ENCODE measurements around the gene SMURF2. TPM values are rescaled to one million over a fixed set of nuclear protein-coding genes. Genes with fewer than 3 reads are reported as not detected.

SMURF2 gene
- total RNA-seq, 1 donor from 2014 or later: 78.5 TPM

DNA sequence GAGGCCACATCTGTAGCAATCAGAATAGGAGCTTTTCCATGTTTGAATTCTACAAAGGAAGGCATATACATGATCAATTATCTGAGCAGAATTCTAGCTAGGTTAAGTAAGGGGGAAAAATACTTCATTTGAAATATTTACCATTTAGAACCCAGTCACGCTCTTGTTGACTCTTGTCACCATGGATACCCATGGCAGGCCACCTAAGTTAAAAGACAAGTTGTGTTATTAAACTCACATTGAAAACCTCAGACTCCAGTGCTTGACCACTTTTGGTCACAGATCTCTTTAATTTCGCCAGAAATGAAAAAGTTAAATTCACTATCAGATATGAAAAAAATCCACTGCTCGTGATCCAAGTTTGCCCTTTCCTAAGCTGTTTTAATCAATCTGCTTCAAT lies 160.1 kb downstream of the SMURF2 start:
- DNase-seq: no peak

DNA sequence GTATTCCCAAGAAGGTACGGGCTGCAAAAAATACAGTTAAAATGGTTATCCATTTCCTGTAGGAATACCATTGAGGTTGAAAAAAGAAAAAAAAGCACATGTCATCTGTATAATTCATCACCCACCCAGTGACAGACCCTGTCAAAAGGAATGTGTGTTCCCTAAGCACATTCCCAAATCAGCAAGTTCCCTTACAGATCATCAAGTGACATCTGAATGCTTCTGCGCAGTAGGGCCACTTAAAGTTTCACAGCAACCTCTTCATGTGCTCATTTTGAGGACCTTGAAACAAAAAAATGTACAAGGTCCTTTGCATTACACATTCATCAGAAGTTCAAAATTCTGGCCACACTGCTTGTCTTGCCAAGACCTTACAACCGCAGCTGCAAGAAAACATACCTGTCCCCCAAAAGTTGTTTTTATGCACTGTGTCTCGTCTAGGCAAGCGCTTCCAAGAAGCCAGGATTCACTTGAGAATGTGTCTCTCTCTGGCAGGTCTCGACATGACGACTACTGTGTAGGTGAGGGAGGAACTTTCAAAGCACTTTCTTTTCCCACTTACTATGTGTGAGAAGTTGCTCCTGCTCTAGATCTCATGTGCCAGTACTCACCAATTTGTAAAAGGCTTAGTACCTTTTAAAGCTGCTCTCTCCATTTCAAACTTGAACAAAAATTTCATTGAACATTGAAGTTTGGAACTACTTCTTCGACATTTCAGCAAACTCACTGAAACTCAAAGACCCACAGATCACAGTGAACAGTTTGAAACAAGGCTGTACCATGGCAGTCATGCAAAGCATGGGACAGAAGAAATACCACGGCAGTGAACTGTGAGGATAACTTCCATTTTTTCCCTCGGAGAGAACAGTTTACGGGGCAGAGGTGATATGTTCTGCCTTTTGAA lies 161.0 kb downstream of the SMURF2 start:
- no peak for DNase-seq

DNA sequence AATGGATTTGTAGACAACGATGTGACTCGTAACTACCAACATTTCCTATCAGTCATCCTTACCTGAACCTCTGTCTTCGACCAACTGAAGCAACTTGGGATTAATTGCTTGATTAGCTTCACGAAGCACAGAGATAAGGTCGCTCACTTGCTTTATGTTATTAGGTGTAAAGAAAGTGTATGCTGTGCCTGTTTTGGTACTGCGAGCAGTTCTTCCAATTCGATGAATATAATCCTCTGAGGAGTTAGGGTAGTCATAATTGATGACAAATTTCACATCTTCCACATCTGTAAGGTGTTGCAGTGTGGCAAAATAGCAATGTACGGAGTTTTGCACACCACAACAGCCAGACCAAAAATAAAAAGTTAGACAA lies 161.6 kb downstream of the SMURF2 start:
- no peak for DNase-seq

DNA sequence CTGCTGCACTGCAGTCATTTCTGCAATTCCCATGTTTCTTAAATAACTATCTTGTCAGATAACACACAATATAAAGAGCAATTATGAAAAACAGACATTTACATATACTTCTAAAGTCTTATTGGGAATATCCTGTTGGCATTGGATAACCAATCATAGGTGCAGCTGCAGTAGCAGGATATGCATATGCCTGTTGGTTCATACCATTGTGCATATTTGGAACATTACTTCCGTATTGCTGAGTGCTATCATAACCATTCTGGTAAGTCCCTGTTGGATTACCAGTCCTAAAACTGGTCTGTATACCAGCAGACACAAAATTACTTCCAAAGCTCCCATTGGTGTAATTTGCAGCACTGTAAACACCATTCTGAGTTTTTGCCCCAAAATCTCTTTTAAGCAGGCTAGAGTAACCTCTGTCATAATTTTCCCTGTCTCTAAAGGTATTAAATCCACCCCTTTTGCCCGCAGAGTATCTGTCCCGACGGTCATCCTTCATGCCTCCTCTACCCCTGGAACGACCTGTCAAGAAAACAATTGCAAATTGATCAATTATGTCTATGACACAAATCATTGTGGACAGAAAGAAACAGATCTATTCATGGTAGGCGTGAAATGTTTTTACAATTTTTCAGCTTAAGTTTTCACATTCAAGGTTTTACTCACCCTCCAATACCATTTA lies 162.2 kb downstream of the SMURF2 start:
- no peak for DNase-seq

DNA sequence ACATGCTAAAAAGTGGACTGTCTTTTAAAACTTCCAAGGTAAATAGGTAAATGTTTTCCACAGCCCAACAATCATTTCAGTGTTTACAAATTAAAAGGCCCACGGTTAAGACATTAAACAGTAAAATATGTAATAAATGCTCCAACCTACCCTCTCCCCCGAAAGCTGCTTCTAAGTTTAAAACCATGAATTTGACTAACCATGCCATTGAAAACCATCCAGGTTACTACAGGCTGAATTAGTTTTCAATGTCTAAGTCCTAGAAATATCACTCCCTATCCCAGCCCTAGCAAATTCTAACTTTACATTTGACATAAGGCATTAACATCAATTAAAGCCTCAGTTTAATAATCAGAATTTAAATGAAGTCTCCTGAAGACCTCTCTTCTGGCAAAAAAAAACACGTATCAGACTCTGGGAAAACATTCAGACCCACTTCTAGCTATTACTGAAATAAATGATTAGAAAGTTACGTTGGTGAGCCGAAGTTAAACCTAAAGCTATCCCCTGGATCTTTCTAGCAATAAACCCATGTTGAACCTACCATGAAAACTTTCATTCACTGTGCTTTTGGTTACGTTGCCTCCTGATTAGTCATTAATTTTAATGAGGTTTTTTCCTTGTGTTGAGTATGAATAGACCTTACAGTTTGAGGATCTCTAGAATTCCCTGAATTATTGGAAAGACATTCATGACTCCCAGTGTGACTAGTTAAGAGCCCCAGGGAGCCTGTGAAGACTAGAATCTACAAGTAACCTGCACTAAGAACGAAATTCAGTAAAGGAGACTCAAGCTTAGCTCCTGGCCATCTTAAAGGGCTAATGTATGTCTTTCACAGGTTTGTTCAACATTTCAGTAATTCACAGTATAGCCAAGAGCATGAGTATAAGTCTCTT lies 163.6 kb downstream of the SMURF2 start:
- no peak for DNase-seq

DNA sequence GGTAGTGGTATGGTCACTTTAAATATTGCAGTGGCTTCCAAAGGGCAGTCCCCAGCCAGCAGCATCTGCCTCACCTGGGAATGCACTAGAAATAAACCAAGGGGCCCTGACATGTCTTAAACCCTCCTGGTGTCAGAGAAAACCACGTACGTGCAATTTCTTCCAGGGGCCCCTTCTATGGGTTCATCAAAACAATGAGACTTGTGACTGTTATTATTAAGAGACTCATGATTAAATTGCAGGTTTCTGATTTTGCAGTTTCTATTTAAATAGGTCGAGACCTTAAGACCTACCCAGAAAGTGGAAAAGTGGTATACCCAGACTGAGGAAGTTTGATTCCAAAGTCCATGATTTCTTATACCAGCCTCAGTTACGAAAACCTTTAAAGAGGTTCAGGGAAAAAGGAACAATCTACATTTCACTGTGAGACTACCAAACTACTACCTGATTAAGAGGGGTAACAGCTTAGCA lies 164.5 kb downstream of the SMURF2 start:
- no peak for DNase-seq

DNA sequence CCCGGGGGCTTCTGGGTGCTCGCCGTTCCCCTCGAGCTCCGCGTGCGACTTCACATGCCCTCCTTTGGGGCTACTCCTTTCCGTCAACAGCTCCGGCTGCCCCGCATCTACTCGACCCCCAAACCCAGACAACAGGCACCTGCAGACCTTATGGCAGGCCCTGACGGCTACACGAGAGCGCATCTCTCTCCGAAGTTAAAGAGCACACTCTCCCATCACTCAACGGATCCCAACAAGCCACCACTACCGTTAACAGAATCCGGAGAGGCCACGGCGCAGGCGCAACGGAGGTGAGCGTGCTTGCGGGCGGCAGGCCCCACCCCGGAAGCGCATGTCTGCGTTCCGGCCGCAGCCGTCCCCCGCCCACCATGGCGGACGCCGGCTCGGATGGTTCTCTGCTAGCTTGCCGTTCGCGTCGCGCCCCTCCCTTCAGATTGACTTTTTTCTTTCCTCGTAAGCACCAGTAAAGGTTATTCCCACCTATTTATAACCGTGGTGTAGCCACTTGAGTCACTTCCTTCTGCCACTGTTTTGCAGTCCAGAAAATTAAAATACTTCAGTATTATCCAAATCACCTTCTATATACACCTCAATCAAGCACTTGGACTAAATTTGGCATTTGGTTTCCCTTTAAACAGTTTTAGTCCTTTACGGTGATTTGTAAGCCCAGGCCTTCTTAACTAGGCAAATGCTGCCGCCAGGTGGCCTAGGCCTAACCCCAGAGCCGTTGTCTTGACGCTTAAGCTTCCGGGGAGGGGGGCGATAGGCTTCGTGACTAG lies 165.1 kb downstream of the SMURF2 start, which contains the start of gene POLG2:
TSS of gene POLG2 (minus strand) at position 269 of the 779 bp plus-strand sequence. CDS start at position 183, 86 bp downstream.
- DNase-seq: peak; percentile 82

DNA sequence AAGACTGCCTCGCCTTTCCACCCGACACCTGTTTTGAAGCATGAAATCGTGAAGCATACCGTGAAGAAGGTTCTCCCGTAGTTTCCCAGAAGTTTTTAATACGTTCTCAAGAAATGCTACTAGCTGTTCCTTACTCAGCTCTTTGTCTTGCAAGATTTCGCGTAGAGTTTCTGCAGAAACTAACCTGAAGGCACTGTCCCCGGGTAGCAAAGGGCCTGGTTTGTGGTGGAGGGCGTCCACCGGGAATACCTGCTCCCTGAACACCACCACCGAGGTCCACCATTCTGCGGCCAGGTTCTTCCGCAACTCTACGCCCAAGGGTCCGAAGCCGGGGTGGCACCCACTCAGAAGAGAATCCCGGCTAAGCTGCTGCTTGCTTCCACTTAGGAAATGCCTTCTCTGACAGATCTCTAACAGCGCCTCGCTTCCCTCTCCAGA lies 165.7 kb downstream of the SMURF2 start:
- DNase-seq: no peak

Small RNA genes within 50 kb of the gene (small RNA-seq; reads per million reads assigned to genes)
- not detected for gene AC009994.1

Other genes with a start within 250 kb of the SMURF2 start
- 2.2 TPM for gene MILR1, start 213.2 kb downstream of the SMURF2 start, total RNA-seq
- 12.6 TPM for gene POLG2, start 165.3 kb downstream of the SMURF2 start, total RNA-seq
- gene DDX5, start 156.0 kb downstream of the SMURF2 start, total RNA-seq: 377 TPM
- 106 TPM for gene CEP95, start 155.3 kb downstream of the SMURF2 start, total RNA-seq